HCT116 (cell line): ENCODE data around the gene GAK. TPM values are rescaled to one million over a fixed set of nuclear protein-coding genes. Genes with fewer than 3 reads are reported as not detected.

Experiments used
- ATAC-seq: fragments of 200-7000 bp; cut with Tn5 transposase; 2 replicates; pipeline ENCODE4 v1.9.1; 2020; ENCODE audit warnings: mild to moderate bottlenecking, moderate library complexity
- BruUV-seq: library from RNA; stranded (reverse); fragments of 400-500 nt; replicated peaks from 2 replicates; lab custom pipeline; 2021; lab: Mats Ljungman, UMichigan
- CTCF ChIA-PET: fragments of 300-600 bp; sonication (Branson Sonifier 250); formaldehyde crosslinking; loops from one replicate; lab custom pipeline; 2021; ENCODE audit warnings: antibody characterized with exemption; lab: Charles Lee
- POLR2A ChIA-PET: fragments of 300-600, 350-600 bp; sonication (Branson Sonifier 250); formaldehyde crosslinking; loops from one replicate; lab custom pipeline; 2021; ENCODE audit warnings: antibody characterized with exemption; lab: Charles Lee
- RAD21 ChIA-PET, 2 experiments: fragments of 300-600 bp; sonication (Branson Sonifier 250); formaldehyde crosslinking; loops; one replicate each; lab custom pipeline; 2023; ENCODE audit warnings: low total read pairs in 2 of 2; ENCODE audit not compliant: uncharacterized antibody in 2 of 2, unreplicated experiment in 2 of 2, low non-redundant PET in 1 of 2; lab: Charles Lee
- DNase-seq: peaks from one replicate; pipeline ENCODE4 v3.0.0-alpha.2; 2010; ENCODE audit warnings: low read depth, low spot score
- H2AFZ ChIP-seq: fragments of 200-600 bp; shearing (Covaris generic), sonication (generic); 2 replicates; pipeline ENCODE4 v1.6.1; 2017; ENCODE audit warnings: low read depth, mixed run types, mixed read lengths, antibody characterized with exemption, low read length; ENCODE audit not compliant: poor library complexity, severe bottlenecking
- H3K27ac ChIP-seq: 2 replicates; pipeline ENCODE4 v1.5.1; 2012; ENCODE audit warnings: low read depth, low read length
- H3K27me3 ChIP-seq: fragments of 200-600 bp; sonication (generic); 2 replicates; pipeline ENCODE4 v1.6.1; 2016; ENCODE audit warnings: mixed run types, low read length, mixed read lengths; ENCODE audit not compliant: insufficient read depth
- H3K36me3 ChIP-seq, 2 experiments: fragments of 200-500 bp in 1 of 2; fragments of 200-600 bp in 1 of 2; sonication (Bioruptor generic) in 1 of 2; sonication (generic) in 1 of 2; 2 replicates each; pipeline versions ENCODE4 v1.5.1 to v1.6.1; 2014 to 2016; ENCODE audit warnings: low read length in 2 of 2, inconsistent platforms in 1 of 2, mixed read lengths in 1 of 2, mixed run types in 1 of 2; ENCODE audit not compliant: insufficient read depth in 2 of 2, control insufficient read depth in 1 of 2
- H3K4me1 ChIP-seq, 2 experiments: fragments of 200-600 bp in 1 of 2; sonication (generic) in 1 of 2; 2 replicates each; pipeline versions ENCODE4 v1.5.1 to v1.6.1; 2012 to 2017; ENCODE audit warnings: low read length in 2 of 2, inconsistent platforms in 1 of 2, mild to moderate bottlenecking in 1 of 2, mixed read lengths in 1 of 2, mixed run types in 1 of 2, moderate library complexity in 1 of 2; ENCODE audit not compliant: insufficient read depth in 2 of 2, control insufficient read depth in 1 of 2
- H3K4me2 ChIP-seq: fragments of 200-600 bp; sonication (generic); 2 replicates; pipeline ENCODE4 v1.6.1; 2017; ENCODE audit warnings: mixed run types, low read length, mixed read lengths
- H3K4me3 ChIP-seq, 2 experiments: fragments of 200-600 bp in 1 of 2; sonication (generic) in 1 of 2; replicated peaks in 1 of 2; 2 replicates each; pipeline ENCODE4 v1.5.1; 2011 to 2016; ENCODE audit warnings: low read length in 2 of 2, control low read depth in 1 of 2, low read depth in 1 of 2, mild to moderate bottlenecking in 1 of 2, mixed read lengths in 1 of 2, mixed run types in 1 of 2
- H3K79me2 ChIP-seq: fragments of 200-600 bp; sonication (generic); 2 replicates; pipeline ENCODE4 v1.6.1; 2017; ENCODE audit warnings: mild to moderate bottlenecking, mixed run types, low read length, moderate library complexity, mixed read lengths; ENCODE audit not compliant: insufficient read depth
- H3K9ac ChIP-seq: fragments of 200-600 bp; sonication (generic); 2 replicates; pipeline ENCODE4 v1.6.1; 2016; ENCODE audit warnings: low read length, mixed read lengths
- H3K9me2 ChIP-seq: fragments of 200-600 bp; sonication (generic), shearing (Covaris generic); 2 replicates; pipeline ENCODE4 v1.6.1; 2017; ENCODE audit warnings: mixed run types, mild to moderate bottlenecking, moderate library complexity; ENCODE audit not compliant: insufficient read depth
- H3K9me3 ChIP-seq, 2 experiments: fragments of 200-500 bp in 1 of 2; fragments of 200-600 bp in 1 of 2; sonication (Bioruptor generic) in 1 of 2; sonication (generic) in 1 of 2; 2 replicates each; pipeline ENCODE4 v1.6.1; 2014 to 2017; ENCODE audit warnings: low read length in 2 of 2, mixed read lengths in 2 of 2, inconsistent platforms in 1 of 2, low read depth in 1 of 2, mild to moderate bottlenecking in 1 of 2, mixed run types in 1 of 2, moderate library complexity in 1 of 2; ENCODE audit not compliant: control insufficient read depth in 1 of 2, insufficient read depth in 1 of 2
- H4K20me1 ChIP-seq: fragments of 200-600 bp; sonication (generic), shearing (Covaris generic); 2 replicates; pipeline ENCODE4 v1.6.1; 2017; ENCODE audit warnings: mixed run types, mild to moderate bottlenecking, moderate library complexity; ENCODE audit not compliant: insufficient read depth
- CTCF ChIP-seq, 3 experiments: fragments of 200-600 bp in 1 of 3; sonication (generic) in 1 of 3; IDR thresholded peaks in 2 of 3; conservative IDR thresholded peaks in 1 of 3; 2 replicates each; pipeline ENCODE4 v1.5.1; 2012 to 2017; ENCODE audit warnings: low read depth in 2 of 3, low read length in 2 of 3, antibody characterized with exemption in 1 of 3, borderline replicate concordance in 1 of 3, control low read depth in 1 of 3, mild to moderate bottlenecking in 1 of 3, mixed read lengths in 1 of 3, mixed run types in 1 of 3, moderate library complexity in 1 of 3; ENCODE audit not compliant: insufficient read depth in 1 of 3
- POLR2AphosphoS5 ChIP-seq: IDR thresholded peaks from 2 replicates; pipeline ENCODE4 v1.6.1; 2011; ENCODE audit warnings: mild to moderate bottlenecking, low read depth, low read length, moderate library complexity
- RAD21 ChIP-seq: IDR thresholded peaks from 2 replicates; pipeline ENCODE4 v1.6.1; 2012; ENCODE audit warnings: low read depth, mild to moderate bottlenecking
- SIN3A ChIP-seq: IDR thresholded peaks from 2 replicates; pipeline ENCODE4 v1.6.1; 2012; ENCODE audit warnings: low read depth
- SP1 ChIP-seq: IDR thresholded peaks from 2 replicates; pipeline ENCODE4 v1.6.1; 2012; ENCODE audit warnings: low read depth
- TCF7L2 ChIP-seq: IDR thresholded peaks from 2 replicates; pipeline ENCODE4 v1.7.0; 2011; ENCODE audit warnings: borderline replicate concordance, inconsistent platforms; ENCODE audit not compliant: insufficient read depth, insufficient read length; ENCODE audit errors: extremely low read depth
- ZBTB33 ChIP-seq: IDR thresholded peaks from 2 replicates; pipeline ENCODE4 v1.6.1; 2011; ENCODE audit warnings: mild to moderate bottlenecking, low read length, moderate library complexity; ENCODE audit not compliant: insufficient replicate concordance; ENCODE audit errors: extremely low read depth
- ZNF274 ChIP-seq: fragments of 200-500 bp; sonication (Bioruptor generic); IDR thresholded peaks from 2 replicates; pipeline ENCODE4 v1.6.1; 2014; ENCODE audit warnings: mild to moderate bottlenecking, low read depth, low read length, inconsistent platforms
- intact Hi-C: fragments of 100-400 bp; cut with micrococcal nuclease; formaldehyde crosslinking; loops from 2 replicates; pipeline ENCODE4 v1.10.0; 2022
- total RNA-seq: library from RNA; stranded (reverse); gene quantifications from one replicate; pipeline ENCODE4 v1.2.1, GENCODE V29; 2021; ENCODE audit not compliant: unreplicated experiment

GAK gene
- total RNA-seq, 1 experiment from 2014 or later = 123 TPM

- Histone ChIP-seq H3K27me3 (no peaks in the 10 kb centered on the region), H3K9ac (no peak overlapping the region), H4K20me1 (no peaks in the 10 kb centered on the region), H3K4me2 (no peak overlapping the region), H3K27ac (no peak overlapping the region), H3K36me3 (no peaks in the 10 kb centered on the region), H3K79me2 (no peaks in the 10 kb centered on the region), H3K9me2 (no peaks in the 10 kb centered on the region), H3K4me1 (no peaks in the 10 kb centered on the region), H3K4me3 (no peak overlapping the region), H2AFZ (no peak overlapping the region), H3K9me3 (no peaks in the 10 kb centered on the region)
- TF ChIP-seq TCF7L2 = no peak
- no peak for TF ChIP-seq ZBTB33
- no peak for TF ChIP-seq POLR2AphosphoS5
- no peak for TF ChIP-seq ZNF274
- TF ChIP-seq SIN3A = no peak
- TF ChIP-seq RAD21 = no peak
- no peak for TF ChIP-seq SP1
- TF ChIP-seq CTCF (IDR thresholded peaks at IDR 0.05 in 2 of 3, conservative IDR thresholded peaks at IDR 0.05 in 1 of 3; ENCODE audit: borderline replicate concordance in 1 of 3, insufficient read depth in 1 of 3, low read depth in 2 of 3, low read length in 2 of 3) = no peak
- RAD21 ChIA-PET = no interaction called here
- BruUV-seq = no TSS peak
- DNase-seq (no peak), ATAC-seq (no peak)
- POLR2A ChIA-PET = no interaction called here
- intact Hi-C loops = no loop called here
- CTCF ChIA-PET = no interaction called here
These were observed 21.4 kb upstream of the GAK start for GRCh38 chr4:953574-953915.
